IPS-NIHi7 (cell line): ENCODE data around the gene CPS1.

Source experiments
- DNase-seq: peaks from one replicate; pipeline ENCODE4 v3.0.0; 2012; ENCODE audit warnings: mixed read lengths; ENCODE audit errors: extremely low spot score

Gene CPS1

GRCh38 chr2:210606001-210606400, 49.6 kb downstream of the CPS1 start:
- DNase-seq, result no peak

GRCh38 chr2:210611466-210611865, 55.1 kb downstream of the CPS1 start:
- no peak for DNase-seq

GRCh38 chr2:210616074-210616473, 59.7 kb downstream of the CPS1 start:
- DNase-seq, result no peak

- no peak for DNase-seq
Measured at GRCh38 chr2:210617318-210617717, 60.9 kb downstream of the CPS1 start.

GRCh38 chr2:210617732-210618330, 61.4 kb downstream of the CPS1 start:
- DNase-seq, result peak; percentile 47

- DNase-seq, result peak; percentile 27
Measured at GRCh38 chr2:210620456-210620855, 64.1 kb downstream of the CPS1 start.

- DNase-seq, result no peak
Measured at GRCh38 chr2:210623506-210623905, 67.1 kb downstream of the CPS1 start.

GRCh38 chr2:210626849-210627248, 70.5 kb downstream of the CPS1 start:
- DNase-seq, result no peak

GRCh38 chr2:210630873-210631560, 74.6 kb downstream of the CPS1 start:
- no peak for DNase-seq

- DNase-seq, result no peak
Measured at GRCh38 chr2:210633699-210634098, 77.3 kb downstream of the CPS1 start.

- no peak for DNase-seq
Measured at GRCh38 chr2:210635257-210635656, 78.9 kb downstream of the CPS1 start.

GRCh38 chr2:210642333-210642732, 85.9 kb downstream of the CPS1 start:
- no peak for DNase-seq

GRCh38 chr2:210647151-210647550, 90.8 kb downstream of the CPS1 start:
- no peak for DNase-seq

GRCh38 chr2:210654091-210654490, 97.7 kb downstream of the CPS1 start:
- no peak for DNase-seq

GRCh38 chr2:210655229-210655975, 99.0 kb downstream of the CPS1 start:
- no peak for DNase-seq

GRCh38 chr2:210657874-210658273, 101.5 kb downstream of the CPS1 start:
- no peak for DNase-seq

GRCh38 chr2:210660751-210661150, 104.4 kb downstream of the CPS1 start:
- no peak for DNase-seq

- DNase-seq, result no peak
Measured at GRCh38 chr2:210662560-210662959, 106.2 kb downstream of the CPS1 start.

GRCh38 chr2:210663631-210664089, 107.3 kb downstream of the CPS1 start:
- peak; percentile 48 for DNase-seq

GRCh38 chr2:210667711-210668110, 111.3 kb downstream of the CPS1 start:
- no peak for DNase-seq

GRCh38 chr2:210671065-210671464, 114.7 kb downstream of the CPS1 start:
- DNase-seq, result no peak

GRCh38 chr2:210673117-210673516, 116.7 kb downstream of the CPS1 start:
- DNase-seq, result no peak

- no peak for DNase-seq
Measured at GRCh38 chr2:210676067-210676466, 119.7 kb downstream of the CPS1 start.
